Glutamatergic neuron (in vitro differentiated cells): Measurements from ENCODE around the gene ALX4. TPM values are rescaled to one million over a fixed set of nuclear protein-coding genes. Genes with fewer than 3 reads are reported as not detected.

Experiments used
- DNase-seq: peaks from one replicate; pipeline ENCODE4 v3.0.0; 2022
- H3K27ac Mint-ChIP-seq: one replicate; pipeline ENCODE4 v1.8.0; 2020; ENCODE audit warnings: mild to moderate bottlenecking, mixed read lengths, inconsistent platforms; ENCODE audit not compliant: unreplicated experiment
- H3K27me3 Mint-ChIP-seq: one replicate; pipeline ENCODE4 v1.8.0; 2020; ENCODE audit warnings: mild to moderate bottlenecking, moderate library complexity, mixed read lengths, inconsistent platforms; ENCODE audit not compliant: unreplicated experiment
- H3K36me3 Mint-ChIP-seq: one replicate; pipeline ENCODE4 v1.8.0; 2020; ENCODE audit warnings: mild to moderate bottlenecking, mixed read lengths, inconsistent platforms; ENCODE audit not compliant: unreplicated experiment
- H3K4me1 Mint-ChIP-seq: one replicate; pipeline ENCODE4 v1.8.0; 2020; ENCODE audit warnings: mild to moderate bottlenecking, low read depth, mixed read lengths, inconsistent platforms; ENCODE audit not compliant: unreplicated experiment
- H3K4me3 Mint-ChIP-seq: one replicate; pipeline ENCODE4 v1.8.0; 2020; ENCODE audit warnings: mild to moderate bottlenecking, mixed read lengths, inconsistent platforms; ENCODE audit not compliant: unreplicated experiment
- H3K9me3 Mint-ChIP-seq: one replicate; pipeline ENCODE4 v1.8.0; 2020; ENCODE audit warnings: mild to moderate bottlenecking, moderate library complexity, mixed read lengths, inconsistent platforms; ENCODE audit not compliant: unreplicated experiment
- total RNA-seq: library from RNA; stranded (reverse); fragmentation: NEBNext Ultra II Directional; extraction: Animal tissue kit (Norgen Biotek cat#: 25700); gene quantifications from one replicate; pipeline ENCODE4 v1.2.1, GENCODE V29; 2021; ENCODE audit not compliant: unreplicated experiment
- TF ChIP-seq, protein P1 (sequence below): fragments of 200-600 bp; sonication (generic); IDR thresholded peaks from one replicate; pipeline ENCODE4 v1.5.0; 2021; ENCODE audit not compliant: partially characterized antibody, unreplicated experiment

ALX4 gene
- total RNA-seq, 1 donor from 2014 or later, result not detected

DNA sequence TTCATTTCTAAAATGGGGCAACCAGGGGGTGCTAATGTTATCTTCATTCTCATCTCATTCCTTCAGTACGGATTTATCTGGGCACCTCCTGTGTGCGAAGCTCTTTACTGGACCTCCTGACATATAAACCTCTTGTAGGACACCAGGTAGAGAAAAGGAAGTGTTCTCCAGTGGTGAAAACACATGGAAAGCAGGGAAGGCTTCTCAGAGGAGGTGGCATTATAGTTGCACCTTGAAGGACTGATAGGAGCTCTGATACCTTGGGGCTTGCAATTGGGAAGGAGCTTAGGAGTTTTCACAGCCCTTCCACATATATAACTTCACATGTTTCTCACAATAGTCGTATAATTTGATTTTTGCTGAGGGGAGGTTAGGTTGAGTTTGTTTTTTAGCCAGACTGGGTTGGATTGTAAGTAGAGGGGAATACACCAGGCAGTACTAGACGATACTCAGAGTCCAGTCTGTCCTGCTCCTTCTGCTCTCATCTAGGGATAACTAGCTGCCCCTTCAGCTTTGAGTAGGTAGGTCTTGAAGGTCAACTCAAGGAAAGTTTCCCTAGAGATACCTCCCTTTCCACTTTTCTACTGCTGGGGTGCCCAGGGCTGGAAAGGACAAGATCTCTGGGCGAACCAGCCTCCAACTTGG is 34.0 kb upstream of the ALX4 start:
- TF ChIP-seq, protein P1, sequence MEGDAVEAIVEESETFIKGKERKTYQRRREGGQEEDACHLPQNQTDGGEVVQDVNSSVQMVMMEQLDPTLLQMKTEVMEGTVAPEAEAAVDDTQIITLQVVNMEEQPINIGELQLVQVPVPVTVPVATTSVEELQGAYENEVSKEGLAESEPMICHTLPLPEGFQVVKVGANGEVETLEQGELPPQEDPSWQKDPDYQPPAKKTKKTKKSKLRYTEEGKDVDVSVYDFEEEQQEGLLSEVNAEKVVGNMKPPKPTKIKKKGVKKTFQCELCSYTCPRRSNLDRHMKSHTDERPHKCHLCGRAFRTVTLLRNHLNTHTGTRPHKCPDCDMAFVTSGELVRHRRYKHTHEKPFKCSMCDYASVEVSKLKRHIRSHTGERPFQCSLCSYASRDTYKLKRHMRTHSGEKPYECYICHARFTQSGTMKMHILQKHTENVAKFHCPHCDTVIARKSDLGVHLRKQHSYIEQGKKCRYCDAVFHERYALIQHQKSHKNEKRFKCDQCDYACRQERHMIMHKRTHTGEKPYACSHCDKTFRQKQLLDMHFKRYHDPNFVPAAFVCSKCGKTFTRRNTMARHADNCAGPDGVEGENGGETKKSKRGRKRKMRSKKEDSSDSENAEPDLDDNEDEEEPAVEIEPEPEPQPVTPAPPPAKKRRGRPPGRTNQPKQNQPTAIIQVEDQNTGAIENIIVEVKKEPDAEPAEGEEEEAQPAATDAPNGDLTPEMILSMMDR, result no peak
- H3K36me3 Mint-ChIP-seq, result no peaks in the 10 kb centered on the region
- H3K27me3 Mint-ChIP-seq, result peaks cover 6% of the 10 kb centered on the region
- H3K9me3 Mint-ChIP-seq, result peaks cover 2% of the 10 kb centered on the region
- no peak overlapping the region for H3K27ac Mint-ChIP-seq
- no peak overlapping the region for H3K4me3 Mint-ChIP-seq
- no peak for DNase-seq
- no peaks in the 10 kb centered on the region for H3K4me1 Mint-ChIP-seq

DNA sequence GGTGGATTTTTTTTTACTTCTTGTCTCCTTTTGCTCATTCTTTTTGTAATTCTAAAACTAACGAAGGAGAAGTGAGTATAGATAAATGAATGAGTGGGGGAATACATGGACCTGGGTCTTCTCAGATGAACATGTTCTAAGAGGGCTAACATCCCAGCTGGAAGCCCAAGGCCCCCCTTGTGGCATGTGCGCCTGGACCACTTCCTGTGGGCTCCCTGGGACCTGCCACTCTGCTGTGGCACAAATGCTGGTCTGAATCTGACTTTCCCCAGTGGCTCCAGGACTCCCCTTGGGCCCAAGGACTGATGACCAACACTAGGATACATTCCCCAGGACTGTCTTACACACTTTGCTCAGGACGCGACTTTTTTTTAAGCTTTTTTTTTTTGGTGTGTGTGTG is 32.7 kb upstream of the ALX4 start:
- no peak for DNase-seq
- Mint-ChIP-seq H3K27ac (no peak overlapping the region), H3K9me3 (peaks cover 2% of the 10 kb centered on the region), H3K4me1 (peaks cover 1% of the 10 kb centered on the region), H3K4me3 (no peak overlapping the region), H3K36me3 (no peaks in the 10 kb centered on the region), H3K27me3 (peaks cover 10% of the 10 kb centered on the region)
- TF ChIP-seq, protein P1, result no peak

GRCh38 chr11:44340656-44341055 is 30.7 kb upstream of the ALX4 start:
- H3K9me3 Mint-ChIP-seq, result peaks cover 4% of the 10 kb centered on the region
- TF ChIP-seq, protein P1, result no peak
- H3K36me3 Mint-ChIP-seq, result no peaks in the 10 kb centered on the region
- peaks cover 8% of the 10 kb centered on the region for H3K27me3 Mint-ChIP-seq
- no peak for DNase-seq
- H3K27ac Mint-ChIP-seq, result no peak overlapping the region
- H3K4me3 Mint-ChIP-seq, result no peak overlapping the region
- H3K4me1 Mint-ChIP-seq, result peaks cover 1% of the 10 kb centered on the region

DNA sequence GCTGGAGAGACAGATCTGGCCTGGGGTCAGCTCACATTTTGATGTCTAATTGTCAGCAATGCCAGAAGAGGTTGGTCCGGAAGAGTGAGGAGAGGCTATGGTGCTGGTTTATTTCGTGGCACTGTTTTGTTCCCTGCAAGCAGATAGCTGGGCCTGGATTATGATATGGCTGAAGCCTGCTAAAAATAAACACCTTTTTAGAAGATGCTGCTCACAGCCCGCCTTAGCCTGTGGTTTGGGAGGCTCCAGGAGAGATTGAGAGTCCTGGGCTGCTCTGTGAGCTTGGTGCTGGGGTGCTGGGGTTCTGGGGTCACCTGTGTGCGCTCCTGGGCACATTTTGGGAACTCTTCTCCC is 29.6 kb upstream of the ALX4 start:
- H3K9me3 Mint-ChIP-seq, result peaks cover 4% of the 10 kb centered on the region
- no peak overlapping the region for H3K4me3 Mint-ChIP-seq
- H3K27me3 Mint-ChIP-seq, result peaks cover 7% of the 10 kb centered on the region
- H3K36me3 Mint-ChIP-seq, result no peaks in the 10 kb centered on the region
- TF ChIP-seq, protein P1, result no peak
- H3K4me1 Mint-ChIP-seq, result peaks cover 7% of the 10 kb centered on the region
- no peak for DNase-seq
- no peak overlapping the region for H3K27ac Mint-ChIP-seq

GRCh38 chr11:44338698-44339529 is 29.0 kb upstream of the ALX4 start:
- Mint-ChIP-seq H3K4me3 (no peak overlapping the region), H3K27me3 (peaks cover 7% of the 10 kb centered on the region)
- no peak for DNase-seq

More at GRCh38 chr11:44338698-44339529, 29.0 kb upstream of the ALX4 start:
- no peak overlapping the region for H3K27ac Mint-ChIP-seq
- TF ChIP-seq, protein P1, result no peak
- peaks cover 4% of the 10 kb centered on the region for H3K9me3 Mint-ChIP-seq
- no peaks in the 10 kb centered on the region for H3K36me3 Mint-ChIP-seq
- H3K4me1 Mint-ChIP-seq, result peaks cover 7% of the 10 kb centered on the region
